Activated CD4-positive, alpha-beta T cell treated with anti-CD3 and anti-CD28 coated beads for 36 hours (primary cell): ENCODE measurements around the gene N4BP2L1. TPM values are rescaled to one million over a fixed set of nuclear protein-coding genes. Genes with fewer than 3 reads are reported as not detected.
"Not testable (repeated sequence)": the region's sequence is repeated elsewhere in the genome, so short reads cannot be mapped to it uniquely, and the experiment has no call there.

Experiments used
- ATAC-seq: fragments of 200-7000 bp; cut with Tn5 transposase; one replicate; pipeline ENCODE4 v1.10.0; 2021; ENCODE audit warnings: mild to moderate bottlenecking, moderate library complexity
- CTCF ChIA-PET: fragments of 350-600 bp; sonication (Branson Sonifier 250); formaldehyde crosslinking; loops from one replicate; lab custom pipeline; 2021; ENCODE audit warnings: antibody characterized with exemption; lab: Charles Lee
- POLR2A ChIA-PET: fragments of 350-600 bp; sonication (Branson Sonifier 250); formaldehyde crosslinking; loops from one replicate; lab custom pipeline; 2021; ENCODE audit warnings: antibody characterized with exemption, inconsistent platforms; lab: Charles Lee
- DNase-seq: peaks from one replicate; pipeline ENCODE4 v3.0.0-alpha.2; 2020
- H3K27ac Mint-ChIP-seq: one replicate; pipeline ENCODE4 v1.8.0; 2021; ENCODE audit warnings: mixed read lengths
- H3K27me3 Mint-ChIP-seq: one replicate; pipeline ENCODE4 v1.8.0; 2021; ENCODE audit warnings: mixed read lengths
- H3K36me3 Mint-ChIP-seq: one replicate; pipeline ENCODE4 v1.8.0; 2021; ENCODE audit warnings: low read depth, mixed read lengths
- H3K4me1 Mint-ChIP-seq: one replicate; pipeline ENCODE4 v1.8.0; 2021; ENCODE audit warnings: mixed read lengths
- H3K4me3 Mint-ChIP-seq: one replicate; pipeline ENCODE4 v1.8.0; 2021; ENCODE audit warnings: mild to moderate bottlenecking, moderate library complexity, mixed read lengths
- H3K9me3 Mint-ChIP-seq: one replicate; pipeline ENCODE4 v1.8.0; 2021; ENCODE audit warnings: low read depth, mixed read lengths
- intact Hi-C, 2 experiments: fragments of 100-400 bp; cut with DNase I in 1 of 2; cut with micrococcal nuclease in 1 of 2; formaldehyde crosslinking; loops; one replicate each; pipeline versions ENCODE4 v1.14.2 to v1.15.1; 2022 to 2024; cut with DNase I, micrococcal nuclease
- total RNA-seq, 2 experiments: library from RNA; stranded (reverse); gene quantifications; one replicate each; pipeline ENCODE4 v1.2.3, GENCODE V29; 2021

N4BP2L1 gene
- total RNA-seq, 2 experiments from 2014 or later, result 16.1 to 16.5 TPM

GRCh38 chr13:32350839-32351441 is 77.0 kb downstream of the N4BP2L1 start:
- ATAC-seq, H3K4me3 Mint-ChIP-seq, H3K27ac Mint-ChIP-seq, H3K4me1 Mint-ChIP-seq, POLR2A ChIA-PET, H3K27me3 Mint-ChIP-seq, H3K9me3 Mint-ChIP-seq, intact Hi-C loops, DNase-seq: not testable (repeated sequence)
- H3K36me3 Mint-ChIP-seq, result peaks cover 38% of the 10 kb centered on the region
- CTCF ChIA-PET, result interaction anchor here (1.0 kb wide), 1 partner anchor 58 kb away, joined by 4 read pairs; no protein-coding TSS in a partner anchor

Other genes with a start within 250 kb of the N4BP2L1 start
- not detected for gene ZAR1L, start 112.8 kb downstream of the N4BP2L1 start, total RNA-seq
- 10 to 100 TPM; 34.1 to 49.0 TPM for gene BRCA2, start 112.6 kb downstream of the N4BP2L1 start, total RNA-seq
- 100 to 1,000 TPM in 1 of 2 experiments, 10 to 100 TPM in 1; 95.1 to 105 TPM for gene N4BP2L2, start 110.7 kb upstream of the N4BP2L1 start, total RNA-seq
- 10 to 100 TPM; 51.3 to 75.7 TPM for gene PDS5B, start 158.3 kb upstream of the N4BP2L1 start, total RNA-seq